Measurements from ENCODE around the gene SPG11. TPM values are rescaled to one million over a fixed set of nuclear protein-coding genes. Genes with fewer than 3 reads are reported as not detected.

The SPG11 gene
- total and polyA plus RNA-seq, 2 experiments from 2014 or later, result 21.5 to 53.6 TPM

GRCh38 chr15:44670087-44670950, 6.9 kb upstream of the SPG11 start:
- H4K20me1 ChIP-seq (ENCODE audit: insufficient read depth), result no peaks in the 10 kb centered on the region
- 60 to 63% methylated on average over 6 of the region's 6 CpGs for WGBS, 2 experiments (ENCODE audit: low coverage in 1 of 2, low lambda C conversion rate in 2 of 2, missing lambda C conversion rate in 2 of 2)
- no peak overlapping the region for H3K9ac ChIP-seq
- no peak overlapping the region for H3K4me2 ChIP-seq (ENCODE audit: unreplicated experiment)
- no peak overlapping the region for H3K4me3 ChIP-seq
- no peaks in the 10 kb centered on the region for H3K36me3 ChIP-seq (ENCODE audit: low read depth)
- H2AFZ ChIP-seq, result no peak overlapping the region
- no peak for DNase-seq
- H3K27me3 ChIP-seq (replicated peaks; ENCODE audit: insufficient read depth), result no peaks in the 10 kb centered on the region
- no peaks in the 10 kb centered on the region for H3K9me3 ChIP-seq (ENCODE audit: low read depth)
- TF ChIP-seq EZH2phosphoT487 (IDR thresholded peaks at IDR 0.05; ENCODE audit: insufficient read depth, low read depth) (no peak), EZH2 (IDR thresholded peaks at IDR 0.05; ENCODE audit: insufficient read depth, poor library complexity, severe bottlenecking) (no peak)
- H3K4me1 ChIP-seq (ENCODE audit: insufficient read depth), result no peaks in the 10 kb centered on the region
- no peaks in the 10 kb centered on the region for H3K9me2 ChIP-seq (ENCODE audit: insufficient read depth)
- no peaks in the 10 kb centered on the region for H3K79me2 ChIP-seq (ENCODE audit: insufficient read depth)
- in situ Hi-C loops (cut with MboI), result no loop called here
- no peak overlapping the region for H3K27ac ChIP-seq
- no peaks in the 10 kb centered on the region for H3F3A ChIP-seq (ENCODE audit: insufficient read depth)

- no peaks in the 10 kb centered on the region for H3K79me2 ChIP-seq (ENCODE audit: insufficient read depth)
- WGBS, 2 experiments (ENCODE audit: low coverage in 1 of 2, low lambda C conversion rate in 2 of 2, missing lambda C conversion rate in 2 of 2), result 42 to 43% methylated on average over 2 of the region's 2 CpGs
- no peak overlapping the region for H3K4me3 ChIP-seq
- no peaks in the 10 kb centered on the region for H3K9me3 ChIP-seq (ENCODE audit: low read depth)
- DNase-seq, result no peak
- no peak overlapping the region for H3K27ac ChIP-seq
- no peaks in the 10 kb centered on the region for H3K9me2 ChIP-seq (ENCODE audit: insufficient read depth)
- no peaks in the 10 kb centered on the region for H4K20me1 ChIP-seq (ENCODE audit: insufficient read depth)
- no peaks in the 10 kb centered on the region for H3K36me3 ChIP-seq (ENCODE audit: low read depth)
- no peak overlapping the region for H3K4me2 ChIP-seq (ENCODE audit: unreplicated experiment)
- H3F3A ChIP-seq (ENCODE audit: insufficient read depth), result peaks cover 2% of the 10 kb centered on the region; the same call in 1 of the 2 replicates
- H2AFZ ChIP-seq, result no peak overlapping the region
- no peak overlapping the region for H3K9ac ChIP-seq
- H3K27me3 ChIP-seq (replicated peaks; ENCODE audit: insufficient read depth), result no peaks in the 10 kb centered on the region
- in situ Hi-C loops (cut with MboI), result loop anchor here (10.0 kb wide), 1 partner anchor 66 kb away; the partner anchor contains the start of gene TRIM69
- TF ChIP-seq EZH2phosphoT487 (IDR thresholded peaks at IDR 0.05; ENCODE audit: insufficient read depth, low read depth), result no peak
- no peak for TF ChIP-seq EZH2 (IDR thresholded peaks at IDR 0.05; ENCODE audit: insufficient read depth, poor library complexity, severe bottlenecking)
- H3K4me1 ChIP-seq (ENCODE audit: insufficient read depth), result no peaks in the 10 kb centered on the region
Observed at GRCh38 chr15:44668921-44669320, 5.5 kb upstream of the SPG11 start.

GRCh38 chr15:44667039-44667360, 3.5 kb upstream of the SPG11 start:
- Histone ChIP-seq H3K9me2 (ENCODE audit: insufficient read depth) (no peaks in the 10 kb centered on the region), H3K4me1 (ENCODE audit: insufficient read depth) (peaks cover 5% of the 10 kb centered on the region), H3K9ac (no peak overlapping the region), H3K27me3 (replicated peaks; ENCODE audit: insufficient read depth) (no peaks in the 10 kb centered on the region), H3K4me3 (no peak overlapping the region), H3K4me2 (ENCODE audit: unreplicated experiment) (no peak overlapping the region), H2AFZ (peak overlapping the region; percentile 55; the same call in 1 of the 2 replicates), H3K36me3 (ENCODE audit: low read depth) (no peaks in the 10 kb centered on the region), H3K79me2 (ENCODE audit: insufficient read depth) (peaks cover 13% of the 10 kb centered on the region), H3F3A (ENCODE audit: insufficient read depth) (peaks cover 8% of the 10 kb centered on the region; the same call in 1 of the 2 replicates), H3K27ac (no peak overlapping the region), H4K20me1 (ENCODE audit: insufficient read depth) (no peaks in the 10 kb centered on the region), H3K9me3 (ENCODE audit: low read depth) (no peaks in the 10 kb centered on the region)
- no peak for DNase-seq
- TF ChIP-seq EZH2phosphoT487 (IDR thresholded peaks at IDR 0.05; ENCODE audit: insufficient read depth, low read depth) (no peak), EZH2 (IDR thresholded peaks at IDR 0.05; ENCODE audit: insufficient read depth, poor library complexity, severe bottlenecking) (no peak)
- in situ Hi-C loops (cut with MboI), result loop anchor here (10.0 kb wide), 1 partner anchor 68 kb away; the partner anchor contains the start of gene TRIM69
- WGBS, 2 experiments (ENCODE audit: low coverage in 1 of 2, low lambda C conversion rate in 2 of 2, missing lambda C conversion rate in 2 of 2), result 59 to 68% methylated on average over 3 of the region's 3 CpGs

- DNase-seq, result no peak
- no peak for TF ChIP-seq EZH2phosphoT487 (IDR thresholded peaks at IDR 0.05; ENCODE audit: insufficient read depth, low read depth)
- TF ChIP-seq EZH2 (IDR thresholded peaks at IDR 0.05; ENCODE audit: insufficient read depth, poor library complexity, severe bottlenecking), result no peak
- 42 to 45% methylated on average over 5 of the region's 5 CpGs for WGBS, 2 experiments (ENCODE audit: low coverage in 1 of 2, low lambda C conversion rate in 2 of 2, missing lambda C conversion rate in 2 of 2)
- no peak overlapping the region for H3K27ac ChIP-seq
- in situ Hi-C loops (cut with MboI), result loop anchor here (10.0 kb wide), 1 partner anchor 68 kb away; the partner anchor contains the start of gene TRIM69
- H3K27me3 ChIP-seq (replicated peaks; ENCODE audit: insufficient read depth), result no peaks in the 10 kb centered on the region
- H3F3A ChIP-seq (ENCODE audit: insufficient read depth), result peaks cover 8% of the 10 kb centered on the region; the same call in 1 of the 2 replicates
- H2AFZ ChIP-seq, result peak overlapping the region; percentile 55; the same call in 1 of the 2 replicates
- H3K79me2 ChIP-seq (ENCODE audit: insufficient read depth), result peaks cover 19% of the 10 kb centered on the region
- H3K4me1 ChIP-seq (ENCODE audit: insufficient read depth), result peaks cover 10% of the 10 kb centered on the region
- H3K9me3 ChIP-seq (ENCODE audit: low read depth), result no peaks in the 10 kb centered on the region
- no peaks in the 10 kb centered on the region for H3K9me2 ChIP-seq (ENCODE audit: insufficient read depth)
- no peak overlapping the region for H3K4me3 ChIP-seq
- no peak overlapping the region for H3K9ac ChIP-seq
- no peaks in the 10 kb centered on the region for H4K20me1 ChIP-seq (ENCODE audit: insufficient read depth)
- no peaks in the 10 kb centered on the region for H3K36me3 ChIP-seq (ENCODE audit: low read depth)
- H3K4me2 ChIP-seq (ENCODE audit: unreplicated experiment), result no peak overlapping the region
Observed at GRCh38 chr15:44666210-44667038, 3.0 kb upstream of the SPG11 start.

Measured in GM23248 (cell line).